Colonic mucosa (tissue), 4 donors: Measurements from ENCODE around the gene RAI1. TPM values are rescaled to one million over a fixed set of nuclear protein-coding genes. Genes with fewer than 3 reads are reported as not detected.

ENCODE experiments used
- DNase-seq: peaks from one replicate; pipeline ENCODE4 v3.0.0-alpha.2; 2020
- H3K27ac ChIP-seq: fragments of 200-600 bp; one replicate; pipeline ENCODE4 v1.8.0; 2021
- H3K27me3 ChIP-seq: fragments of 200-600 bp; one replicate; pipeline ENCODE4 v1.8.0; 2021
- H3K36me3 ChIP-seq: fragments of 200-600 bp; one replicate; pipeline ENCODE4 v1.8.0; 2021
- H3K4me1 ChIP-seq: fragments of 200-600 bp; one replicate; pipeline ENCODE4 v1.8.0; 2021; ENCODE audit warnings: mild to moderate bottlenecking
- H3K4me3 ChIP-seq: fragments of 200-600 bp; one replicate; pipeline ENCODE4 v1.8.0; 2021
- H3K9ac ChIP-seq, 2 donors: one replicate each; pipeline ENCODE4 v1.7.0; 2013; ENCODE audit warnings: control low read depth in 2 of 2, low read depth in 2 of 2, low read length in 2 of 2
- H3K9me3 ChIP-seq: fragments of 200-600 bp; one replicate; pipeline ENCODE4 v1.8.0; 2021
- CTCF ChIP-seq: fragments of 200-600 bp; IDR thresholded peaks from one replicate; pipeline ENCODE4 v1.8.0; 2022; ENCODE audit warnings: antibody characterized with exemption, mild to moderate bottlenecking
- intact Hi-C: fragments of 100-400 bp; cut with DNase I; formaldehyde crosslinking; loops from one replicate; pipeline ENCODE4 v1.14.1; 2022
- total RNA-seq, 2 donors: library from RNA; stranded (reverse); fragmentation: NEBNext Ultra II Directional in 1 of 2; extraction: Animal tissue kit (Norgen Biotek cat#: 25700) in 1 of 2; gene quantifications; one replicate each; pipeline ENCODE4 v1.2.1, GENCODE V29; 2021
- donor health status: healthy.
- donor health status: DM: no; HTN: no; CAD: no.
- donor health status: DM: no; HTN: no; CAD: no.

RAI1 gene
- total RNA-seq, 2 donors from 2014 or later: 21.8 to 24.5 TPM

GRCh38 chr17:17710355-17710727 is 29.1 kb downstream of the RAI1 start:
- peak overlapping the region; percentile 67 for H3K27ac ChIP-seq
- no peaks in the 10 kb centered on the region for H3K36me3 ChIP-seq
- DNase-seq: no peak
- H3K4me3 ChIP-seq: no peak overlapping the region
- H3K4me1 ChIP-seq: peaks cover 12% of the 10 kb centered on the region
- H3K27me3 ChIP-seq: no peaks in the 10 kb centered on the region
- H3K9ac ChIP-seq: peak overlapping the region in 1 of 2 donors; percentile 56
- intact Hi-C loops: no loop called here
- no peaks in the 10 kb centered on the region for H3K9me3 ChIP-seq
- TF ChIP-seq CTCF: no peak

GRCh38 chr17:17710728-17711541 is 29.7 kb downstream of the RAI1 start:
- Histone ChIP-seq H3K4me3 (no peak overlapping the region), H3K36me3 (no peaks in the 10 kb centered on the region), H3K9me3 (no peaks in the 10 kb centered on the region), H3K27me3 (no peaks in the 10 kb centered on the region), H3K4me1 (peaks cover 12% of the 10 kb centered on the region), H3K27ac (peak overlapping the region; percentile 67), H3K9ac (peak overlapping the region; percentile 33 to 56)
- peak; percentile 91 for DNase-seq
- intact Hi-C loops: no loop called here
- no peak for TF ChIP-seq CTCF

GRCh38 chr17:17711641-17712162 is 30.4 kb downstream of the RAI1 start:
- Histone ChIP-seq H3K4me3 (no peak overlapping the region), H3K4me1 (peaks cover 12% of the 10 kb centered on the region), H3K27ac (peak overlapping the region; percentile 67), H3K9ac (peak overlapping the region; percentile 4 to 56), H3K36me3 (no peaks in the 10 kb centered on the region), H3K27me3 (no peaks in the 10 kb centered on the region), H3K9me3 (no peaks in the 10 kb centered on the region)
- intact Hi-C loops: no loop called here
- DNase-seq: no peak
- no peak for TF ChIP-seq CTCF

GRCh38 chr17:17712268-17712924 is 31.1 kb downstream of the RAI1 start:
- no peaks in the 10 kb centered on the region for H3K9me3 ChIP-seq
- H3K9ac ChIP-seq: no peak overlapping the region
- peaks cover 12% of the 10 kb centered on the region for H3K4me1 ChIP-seq
- intact Hi-C loops: no loop called here
- no peak for DNase-seq
- H3K36me3 ChIP-seq: no peaks in the 10 kb centered on the region
- no peak for TF ChIP-seq CTCF
- peak overlapping the region; percentile 9 for H3K27ac ChIP-seq
- H3K27me3 ChIP-seq: no peaks in the 10 kb centered on the region
- no peak overlapping the region for H3K4me3 ChIP-seq

GRCh38 chr17:17713839-17714238 is 32.6 kb downstream of the RAI1 start:
- H3K9ac ChIP-seq: no peak overlapping the region
- H3K9me3 ChIP-seq: no peaks in the 10 kb centered on the region
- no peak overlapping the region for H3K4me3 ChIP-seq
- TF ChIP-seq CTCF: no peak
- intact Hi-C loops: no loop called here
- peaks cover 12% of the 10 kb centered on the region for H3K4me1 ChIP-seq
- H3K27me3 ChIP-seq: no peaks in the 10 kb centered on the region
- H3K36me3 ChIP-seq: no peaks in the 10 kb centered on the region
- no peak overlapping the region for H3K27ac ChIP-seq
- no peak for DNase-seq
